CD4-positive, CD25-positive, alpha-beta regulatory T cell (primary cell): Measurements from ENCODE around the gene PAEP. TPM values are rescaled to one million over a fixed set of nuclear protein-coding genes. Genes with fewer than 3 reads are reported as not detected.

Experiments used
- ATAC-seq, 2 donors: fragments of 150-1000 bp; cut with Tn5 transposase; one replicate each; pipeline ENCODE4 v1.10.0; 2021; ENCODE audit warnings: low read depth in 2 of 2, moderate number of reproducible peaks in 2 of 2, moderate library complexity in 1 of 2
- DNase-seq, 3 donors: peaks; one replicate each; pipeline versions ENCODE4 v3.0.0 to v3.0.0-alpha.2; 2012 to 2022; ENCODE audit warnings: mixed read lengths in 1 of 3
- H3K27ac ChIP-seq: one replicate; pipeline ENCODE4 v1.7.0; 2013; ENCODE audit warnings: mild to moderate bottlenecking, low read length; ENCODE audit not compliant: insufficient read depth, poor library complexity, severe bottlenecking
- H3K27me3 ChIP-seq: one replicate; pipeline ENCODE4 v1.7.0; 2013; ENCODE audit warnings: low read length; ENCODE audit not compliant: control insufficient read depth, insufficient read depth
- H3K36me3 ChIP-seq: one replicate; pipeline ENCODE4 v1.7.0; 2013; ENCODE audit warnings: mild to moderate bottlenecking, low read length, moderate library complexity; ENCODE audit not compliant: control insufficient read depth, insufficient read depth
- H3K4me1 ChIP-seq: 2 replicates; pipeline ENCODE4 v1.7.0; 2013; ENCODE audit warnings: mild to moderate bottlenecking, low read length; ENCODE audit not compliant: insufficient read depth, control insufficient read depth, poor library complexity, severe bottlenecking
- H3K4me3 ChIP-seq: one replicate; pipeline ENCODE4 v1.7.0; 2013; ENCODE audit warnings: low read depth, mild to moderate bottlenecking, low read length, moderate library complexity
- H3K9me3 ChIP-seq, 2 experiments: 1 replicate in 1 of 2; 2 replicates in 1 of 2; pipeline ENCODE4 v1.7.0; 2013; ENCODE audit warnings: low read length in 2 of 2, mild to moderate bottlenecking in 1 of 2, moderate library complexity in 1 of 2; ENCODE audit not compliant: control insufficient read depth in 2 of 2
- H3K27ac Mint-ChIP-seq, 3 donors: one replicate each; pipeline ENCODE4 v1.8.0; 2020 to 2022; ENCODE audit warnings: mild to moderate bottlenecking in 3 of 3, mixed read lengths in 3 of 3, moderate library complexity in 2 of 3
- H3K27me3 Mint-ChIP-seq: one replicate; pipeline ENCODE4 v1.8.0; 2022; ENCODE audit warnings: mild to moderate bottlenecking, mixed read lengths
- H3K36me3 Mint-ChIP-seq: one replicate; pipeline ENCODE4 v1.8.0; 2020; ENCODE audit warnings: mixed read lengths
- H3K4me1 Mint-ChIP-seq, 4 donors: one replicate each; pipeline ENCODE4 v1.8.0; 2020 to 2022; ENCODE audit warnings: mixed read lengths in 4 of 4, mild to moderate bottlenecking in 1 of 4
- H3K4me3 Mint-ChIP-seq, 4 donors: one replicate each; pipeline ENCODE4 v1.8.0; 2020 to 2022; ENCODE audit warnings: mild to moderate bottlenecking in 4 of 4, mixed read lengths in 4 of 4, moderate library complexity in 3 of 4
- H3K9me3 Mint-ChIP-seq, 7 donors: one replicate each; pipeline ENCODE4 v1.8.0; 2020 to 2022; ENCODE audit warnings: mixed read lengths in 7 of 7, mild to moderate bottlenecking in 3 of 7, moderate library complexity in 2 of 7
- polyA plus RNA-seq, 4 donors: library from polyadenylated mRNA; unstranded; fragments of 300-500 nt; fragmentation: Illumina TruSeq; gene quantifications; one replicate each; pipeline ENCODE4 v1.2.3, GENCODE V29; 2021
- total RNA-seq: library from RNA; stranded (reverse); gene quantifications from one replicate; pipeline ENCODE4 v1.2.3, GENCODE V29; 2022

The PAEP gene
- total and polyA plus RNA-seq, 5 donors from 2014 or later = not detected

GRCh38 chr9:135579356-135579755, 17.8 kb downstream of the PAEP start:
- H3K9me3 Mint-ChIP-seq = no peaks in the 10 kb centered on the region
- peaks cover 4% of the 10 kb centered on the region for H3K27me3 Mint-ChIP-seq
- Histone ChIP-seq H3K27me3 (no peaks in the 10 kb centered on the region), H3K27ac (no peak overlapping the region), H3K4me3 (no peak overlapping the region), H3K4me1 (no peaks in the 10 kb centered on the region), H3K36me3 (no peaks in the 10 kb centered on the region), H3K9me3 (no peaks in the 10 kb centered on the region)
- no peaks in the 10 kb centered on the region for H3K36me3 Mint-ChIP-seq
- ATAC-seq = no peak
- no peak overlapping the region for H3K27ac Mint-ChIP-seq
- no peak for DNase-seq
- no peak overlapping the region for H3K4me3 Mint-ChIP-seq
- H3K4me1 Mint-ChIP-seq = no peaks in the 10 kb centered on the region

GRCh38 chr9:135579889-135580660, 18.5 kb downstream of the PAEP start:
- Mint-ChIP-seq H3K27me3 (peaks cover 4% of the 10 kb centered on the region), H3K4me1 (no peaks in the 10 kb centered on the region), H3K27ac (no peak overlapping the region), H3K36me3 (no peaks in the 10 kb centered on the region), H3K4me3 (no peak overlapping the region), H3K9me3 (no peaks in the 10 kb centered on the region)
- DNase-seq (no peak), ATAC-seq (no peak)
- Histone ChIP-seq H3K4me1 (no peaks in the 10 kb centered on the region), H3K36me3 (no peaks in the 10 kb centered on the region), H3K27ac (no peak overlapping the region), H3K9me3 (no peaks in the 10 kb centered on the region), H3K4me3 (no peak overlapping the region), H3K27me3 (no peaks in the 10 kb centered on the region)

- H3K9me3 Mint-ChIP-seq = no peaks in the 10 kb centered on the region
Observed at GRCh38 chr9:135580664-135581380, 19.3 kb downstream of the PAEP start.

GRCh38 chr9:135581636-135582426, 20.3 kb downstream of the PAEP start:
- H3K4me1 Mint-ChIP-seq = no peaks in the 10 kb centered on the region
- Histone ChIP-seq H3K36me3 (no peaks in the 10 kb centered on the region), H3K27me3 (no peaks in the 10 kb centered on the region), H3K9me3 (no peaks in the 10 kb centered on the region), H3K4me3 (no peak overlapping the region), H3K27ac (no peak overlapping the region), H3K4me1 (no peaks in the 10 kb centered on the region)
- H3K4me3 Mint-ChIP-seq = no peak overlapping the region
- H3K27ac Mint-ChIP-seq = no peak overlapping the region
- H3K9me3 Mint-ChIP-seq = no peaks in the 10 kb centered on the region
- DNase-seq (no peak), ATAC-seq (no peak)
- peaks cover 4% of the 10 kb centered on the region for H3K27me3 Mint-ChIP-seq
- no peaks in the 10 kb centered on the region for H3K36me3 Mint-ChIP-seq

More at GRCh38 chr9:135580664-135581380, 19.3 kb downstream of the PAEP start:
- no peak for ATAC-seq
- Histone ChIP-seq H3K9me3 (no peaks in the 10 kb centered on the region), H3K27me3 (no peaks in the 10 kb centered on the region), H3K36me3 (no peaks in the 10 kb centered on the region), H3K4me3 (no peak overlapping the region), H3K27ac (no peak overlapping the region), H3K4me1 (no peaks in the 10 kb centered on the region)
- Mint-ChIP-seq H3K36me3 (no peaks in the 10 kb centered on the region), H3K4me1 (no peaks in the 10 kb centered on the region), H3K27ac (no peak overlapping the region), H3K27me3 (peaks cover 4% of the 10 kb centered on the region), H3K4me3 (no peak overlapping the region)
- DNase-seq = no peak

GRCh38 chr9:135582541-135582940, 21.0 kb downstream of the PAEP start:
- H3K36me3 Mint-ChIP-seq = no peaks in the 10 kb centered on the region
- H3K36me3 ChIP-seq = no peaks in the 10 kb centered on the region
- H3K27me3 Mint-ChIP-seq = peaks cover 4% of the 10 kb centered on the region
- H3K4me3 Mint-ChIP-seq = no peak overlapping the region
- DNase-seq (no peak), ATAC-seq (no peak)
- H3K9me3 Mint-ChIP-seq = no peaks in the 10 kb centered on the region
- no peaks in the 10 kb centered on the region for H3K27me3 ChIP-seq
- H3K27ac ChIP-seq = no peak overlapping the region
- H3K4me3 ChIP-seq = no peak overlapping the region
- H3K4me1 ChIP-seq = no peaks in the 10 kb centered on the region
- H3K9me3 ChIP-seq = no peaks in the 10 kb centered on the region
- no peaks in the 10 kb centered on the region for H3K4me1 Mint-ChIP-seq
- H3K27ac Mint-ChIP-seq = no peak overlapping the region

- Mint-ChIP-seq H3K9me3 (no peaks in the 10 kb centered on the region), H3K27ac (no peak overlapping the region), H3K4me3 (no peak overlapping the region), H3K27me3 (peaks cover 4% of the 10 kb centered on the region), H3K36me3 (no peaks in the 10 kb centered on the region), H3K4me1 (no peaks in the 10 kb centered on the region)
- Histone ChIP-seq H3K9me3 (no peaks in the 10 kb centered on the region), H3K27me3 (no peaks in the 10 kb centered on the region), H3K4me1 (no peaks in the 10 kb centered on the region), H3K4me3 (no peak overlapping the region), H3K27ac (no peak overlapping the region), H3K36me3 (no peaks in the 10 kb centered on the region)
- ATAC-seq = no peak
- DNase-seq = no peak
Observed at GRCh38 chr9:135582966-135583687, 21.6 kb downstream of the PAEP start.

GRCh38 chr9:135583688-135584011, 22.1 kb downstream of the PAEP start:
- Mint-ChIP-seq H3K36me3 (no peaks in the 10 kb centered on the region), H3K4me1 (no peaks in the 10 kb centered on the region), H3K27ac (no peak overlapping the region), H3K9me3 (no peaks in the 10 kb centered on the region), H3K27me3 (peaks cover 4% of the 10 kb centered on the region), H3K4me3 (no peak overlapping the region)
- no peaks in the 10 kb centered on the region for H3K27me3 ChIP-seq
- H3K9me3 ChIP-seq = no peaks in the 10 kb centered on the region
- no peak overlapping the region for H3K27ac ChIP-seq
- ATAC-seq = no peak
- H3K36me3 ChIP-seq = no peaks in the 10 kb centered on the region
- no peak for DNase-seq
- no peaks in the 10 kb centered on the region for H3K4me1 ChIP-seq
- H3K4me3 ChIP-seq = no peak overlapping the region
